OCI-LY7 (cell line): ENCODE measurements around the gene TXN2. TPM values are rescaled to one million over a fixed set of nuclear protein-coding genes. Genes with fewer than 3 reads are reported as not detected.

ENCODE experiments used
- BruUV-seq: library from RNA; stranded (reverse); fragments of 400-500 nt; replicated peaks from 2 replicates; lab custom pipeline; 2021; lab: Mats Ljungman, UMichigan
- CTCF ChIA-PET: fragments of 300-600 bp; sonication (Branson Sonifier 250); formaldehyde crosslinking; loops from one replicate; lab custom pipeline; 2022; ENCODE audit warnings: antibody characterized with exemption; ENCODE audit not compliant: unreplicated experiment; lab: Charles Lee
- POLR2A ChIA-PET: fragments of 300-600 bp; sonication (Branson Sonifier 250); formaldehyde crosslinking; loops from one replicate; lab custom pipeline; 2022; ENCODE audit warnings: antibody characterized with exemption; lab: Charles Lee
- DNase-seq: peaks from one replicate; pipeline ENCODE4 v3.0.0-alpha.2; 2015; ENCODE audit warnings: low spot score
- H2AFZ ChIP-seq: fragments of 200-600 bp; sonication (generic), shearing (Covaris generic); 2 replicates; pipeline ENCODE4 v1.6.1; 2014; ENCODE audit warnings: mild to moderate bottlenecking, antibody characterized with exemption, low read length, moderate library complexity
- H3K27ac ChIP-seq: fragments of 200-600 bp; sonication (generic); 2 replicates; pipeline ENCODE4 v1.5.1; 2014; ENCODE audit warnings: mixed run types, low read depth, mild to moderate bottlenecking, moderate library complexity, low read length, inconsistent platforms; ENCODE audit not compliant: poor library complexity, severe bottlenecking
- H3K36me3 ChIP-seq: fragments of 200-600 bp; sonication (generic); 2 replicates; pipeline ENCODE4 v1.6.1; 2014; ENCODE audit warnings: mild to moderate bottlenecking, antibody characterized with exemption, low read length, moderate library complexity, mixed read lengths; ENCODE audit not compliant: insufficient read depth
- H3K4me1 ChIP-seq: fragments of 200-600 bp; sonication (generic); 2 replicates; pipeline ENCODE4 v1.5.1; 2014; ENCODE audit warnings: mild to moderate bottlenecking, low read length; ENCODE audit not compliant: insufficient read depth, poor library complexity, severe bottlenecking
- H3K4me2 ChIP-seq: fragments of 200-600 bp; sonication (generic); 2 replicates; pipeline ENCODE4 v1.6.1; 2014; ENCODE audit warnings: mild to moderate bottlenecking, low read length
- H3K4me3 ChIP-seq: fragments of 200-600 bp; sonication (generic); 2 replicates; pipeline ENCODE4 v1.5.1; 2014; ENCODE audit warnings: mild to moderate bottlenecking, low read depth, low read length; ENCODE audit not compliant: poor library complexity, severe bottlenecking
- H3K79me2 ChIP-seq: fragments of 200-600 bp; sonication (generic); 2 replicates; pipeline ENCODE4 v1.6.1; 2016; ENCODE audit warnings: low read depth, mild to moderate bottlenecking, low read length, moderate library complexity, mixed read lengths; ENCODE audit not compliant: insufficient read depth
- H3K9me2 ChIP-seq: fragments of 200-600 bp; sonication (generic); 2 replicates; pipeline ENCODE4 v1.6.1; 2016; ENCODE audit warnings: mild to moderate bottlenecking, low read length, mixed read lengths; ENCODE audit not compliant: insufficient read depth
- H3K9me3 ChIP-seq: fragments of 200-600 bp; sonication (generic); 2 replicates; pipeline ENCODE4 v1.6.1; 2014; ENCODE audit warnings: mild to moderate bottlenecking, mixed run types, low read length, mixed read lengths
- H4K20me1 ChIP-seq: fragments of 200-600 bp; sonication (generic); 2 replicates; pipeline ENCODE4 v1.6.1; 2014; ENCODE audit warnings: mild to moderate bottlenecking, antibody characterized with exemption, low read length, moderate library complexity, mixed read lengths; ENCODE audit not compliant: insufficient read depth
- CTCF ChIP-seq: fragments of 200-600 bp; sonication (generic); conservative IDR thresholded peaks from 2 replicates; pipeline ENCODE4 v1.5.1; 2014; ENCODE audit warnings: mild to moderate bottlenecking, antibody characterized with exemption, low read length, moderate library complexity, mixed read lengths
- EZH2phosphoT487 ChIP-seq: fragments of 200-600 bp; sonication (generic); IDR thresholded peaks from 2 replicates; pipeline ENCODE4 v1.6.1; 2018; ENCODE audit warnings: low read depth, borderline replicate concordance, mild to moderate bottlenecking, mixed run types, antibody characterized with exemption, low read length, moderate library complexity, mixed read lengths
- intact Hi-C: fragments of 100-400 bp; cut with micrococcal nuclease; formaldehyde crosslinking; loops from one replicate; pipeline ENCODE4 v1.10.0; 2022; ENCODE audit not compliant: unreplicated experiment
- total RNA-seq, 2 experiments: library from RNA; depleted of rRNA in 1 of 2; stranded (reverse); fragments of >200 nt in 1 of 2; shearing (Covaris generic) in 1 of 2; gene quantifications; 2 replicates each; pipeline ENCODE4 v1.2.3, GENCODE V29; 2014 to 2022

The TXN2 gene
- total RNA-seq, 2 experiments from 2014 or later = 33.4 to 94.2 TPM

GRCh38 chr22:36469094-36469710, 12.2 kb downstream of the TXN2 start:
- CTCF ChIA-PET = no interaction called here
- no peak overlapping the region for H3K4me2 ChIP-seq
- no TSS peak for BruUV-seq
- intact Hi-C loops = no loop called here
- no peak overlapping the region for H3K27ac ChIP-seq
- no peaks in the 10 kb centered on the region for H3K79me2 ChIP-seq
- no peak overlapping the region for H3K4me3 ChIP-seq
- H3K9me3 ChIP-seq = no peaks in the 10 kb centered on the region
- peaks cover 66% of the 10 kb centered on the region for H3K36me3 ChIP-seq
- H4K20me1 ChIP-seq = no peaks in the 10 kb centered on the region
- DNase-seq = no peak
- TF ChIP-seq CTCF (no peak), EZH2phosphoT487 (no peak)
- POLR2A ChIA-PET = no interaction called here
- no peaks in the 10 kb centered on the region for H3K9me2 ChIP-seq
- H2AFZ ChIP-seq = no peak overlapping the region
- H3K4me1 ChIP-seq = peaks cover 3% of the 10 kb centered on the region

GRCh38 chr22:36467946-36468345, 13.5 kb downstream of the TXN2 start:
- no TSS peak for BruUV-seq
- Histone ChIP-seq H3K4me2 (no peak overlapping the region), H3K9me2 (no peaks in the 10 kb centered on the region), H3K4me3 (no peak overlapping the region), H3K9me3 (no peaks in the 10 kb centered on the region), H3K4me1 (peaks cover 3% of the 10 kb centered on the region), H3K79me2 (no peaks in the 10 kb centered on the region), H4K20me1 (no peaks in the 10 kb centered on the region), H3K36me3 (peaks cover 56% of the 10 kb centered on the region; the same call in 1 of the 2 replicates), H2AFZ (no peak overlapping the region), H3K27ac (no peak overlapping the region)
- ChIA-PET CTCF (no interaction called here), POLR2A (interaction anchor here (0.6 kb wide), 1 partner anchor 14 kb away, joined by 6 read pairs; the partner anchor contains the start of gene TXN2)
- DNase-seq = no peak
- intact Hi-C loops = no loop called here
- no peak for TF ChIP-seq EZH2phosphoT487
- no peak for TF ChIP-seq CTCF

- TSS peak; percentile 80 for BruUV-seq
- intact Hi-C loops = no loop called here
These were observed 14.2 kb downstream of the TXN2 start for GRCh38 chr22:36467042-36467810.

More at GRCh38 chr22:36467042-36467810, 14.2 kb downstream of the TXN2 start:
- ChIA-PET POLR2A (no interaction called here), CTCF (no interaction called here)
- Histone ChIP-seq H3K9me3 (no peaks in the 10 kb centered on the region), H3K9me2 (no peaks in the 10 kb centered on the region), H4K20me1 (no peaks in the 10 kb centered on the region), H3K27ac (no peak overlapping the region), H3K4me3 (no peak overlapping the region), H3K4me2 (no peak overlapping the region), H3K36me3 (peaks cover 53% of the 10 kb centered on the region; the same call in 1 of the 2 replicates), H2AFZ (no peak overlapping the region), H3K4me1 (peaks cover 3% of the 10 kb centered on the region), H3K79me2 (no peaks in the 10 kb centered on the region)
- DNase-seq = no peak
- TF ChIP-seq EZH2phosphoT487 (no peak), CTCF (no peak)
